Mesothelial cell of epicardium (in vitro differentiated cells): ENCODE data around the gene SH2D2A. TPM values are rescaled to one million over a fixed set of nuclear protein-coding genes. Genes with fewer than 3 reads are reported as not detected.

ENCODE experiments used
- DNase-seq, 2 experiments: peaks; one replicate each; pipeline ENCODE4 v3.0.0; 2021; ENCODE audit warnings: low spot score in 2 of 2; ENCODE audit not compliant: unreplicated experiment in 2 of 2
- H3K27ac Mint-ChIP-seq: 2 replicates; pipeline ENCODE4 v1.8.0; 2021; ENCODE audit warnings: mixed read lengths
- H3K27me3 Mint-ChIP-seq: 2 replicates; pipeline ENCODE4 v1.8.0; 2021; ENCODE audit warnings: low read depth, mixed read lengths
- H3K36me3 Mint-ChIP-seq: 2 replicates; pipeline ENCODE4 v1.8.0; 2021; ENCODE audit warnings: mixed read lengths
- H3K4me1 Mint-ChIP-seq: 2 replicates; pipeline ENCODE4 v1.8.0; 2021; ENCODE audit warnings: mixed read lengths
- H3K4me3 Mint-ChIP-seq: 2 replicates; pipeline ENCODE4 v1.8.0; 2021; ENCODE audit warnings: mild to moderate bottlenecking, moderate library complexity, mixed read lengths
- H3K9me3 Mint-ChIP-seq: 2 replicates; pipeline ENCODE4 v1.8.0; 2021; ENCODE audit warnings: mixed read lengths
- CTCF ChIP-seq: fragments of 200-600 bp; sonication (generic); IDR thresholded peaks from one replicate; pipeline ENCODE4 v1.5.0; 2021; ENCODE audit warnings: antibody characterized with exemption; ENCODE audit not compliant: unreplicated experiment
- total RNA-seq: library from RNA; stranded (reverse); gene quantifications from 3 replicates; pipeline ENCODE4 v1.2.1, GENCODE V29; 2021

SH2D2A gene
- total RNA-seq, 1 donor from 2014 or later: 0.89 TPM

GRCh38 chr1:156822680-156823079 is 6.0 kb upstream of the SH2D2A start:
- peaks cover 49% of the 10 kb centered on the region for H3K27me3 Mint-ChIP-seq

GRCh38 chr1:156821801-156822200 is 5.2 kb upstream of the SH2D2A start:
- DNase-seq: no peak
- Mint-ChIP-seq H3K27me3 (peaks cover 52% of the 10 kb centered on the region), H3K9me3 (peaks cover 8% of the 10 kb centered on the region), H3K4me1 (peaks cover 4% of the 10 kb centered on the region), H3K4me3 (no peak overlapping the region), H3K36me3 (no peaks in the 10 kb centered on the region), H3K27ac (no peak overlapping the region)
- TF ChIP-seq CTCF: no peak

More at GRCh38 chr1:156822680-156823079, 6.0 kb upstream of the SH2D2A start:
- TF ChIP-seq CTCF: no peak
- H3K4me1 Mint-ChIP-seq: peaks cover 4% of the 10 kb centered on the region
- no peak overlapping the region for H3K27ac Mint-ChIP-seq
- peaks cover 8% of the 10 kb centered on the region for H3K9me3 Mint-ChIP-seq
- no peaks in the 10 kb centered on the region for H3K36me3 Mint-ChIP-seq
- DNase-seq: no peak
- no peak overlapping the region for H3K4me3 Mint-ChIP-seq

- no peak overlapping the region for H3K4me3 Mint-ChIP-seq
- TF ChIP-seq CTCF: no peak
- H3K36me3 Mint-ChIP-seq: no peaks in the 10 kb centered on the region
- H3K4me1 Mint-ChIP-seq: peaks cover 33% of the 10 kb centered on the region
- DNase-seq: no peak
- peaks cover 48% of the 10 kb centered on the region for H3K27me3 Mint-ChIP-seq
- H3K9me3 Mint-ChIP-seq: peaks cover 6% of the 10 kb centered on the region
- peak overlapping the region; percentile 29 for H3K27ac Mint-ChIP-seq
These were observed 656 bp downstream of the SH2D2A start for GRCh38 chr1:156815961-156816422.

- DNase-seq: no peak
- no peaks in the 10 kb centered on the region for H3K9me3 Mint-ChIP-seq
- H3K36me3 Mint-ChIP-seq: no peaks in the 10 kb centered on the region
- peaks cover 34% of the 10 kb centered on the region for H3K4me1 Mint-ChIP-seq
- no peak overlapping the region for H3K27ac Mint-ChIP-seq
- peak overlapping the region; percentile 27 for H3K4me3 Mint-ChIP-seq
- no peak for TF ChIP-seq CTCF
- peaks cover 43% of the 10 kb centered on the region for H3K27me3 Mint-ChIP-seq
These were observed 1.3 kb downstream of the SH2D2A start for GRCh38 chr1:156815307-156815826.

- no peak overlapping the region for H3K27ac Mint-ChIP-seq
- no peaks in the 10 kb centered on the region for H3K36me3 Mint-ChIP-seq
- peaks cover 41% of the 10 kb centered on the region for H3K27me3 Mint-ChIP-seq
- H3K4me1 Mint-ChIP-seq: peaks cover 34% of the 10 kb centered on the region
- TF ChIP-seq CTCF: no peak
- H3K4me3 Mint-ChIP-seq: peak overlapping the region; percentile 30
- H3K9me3 Mint-ChIP-seq: no peaks in the 10 kb centered on the region
- no peak for DNase-seq
These were observed 1.9 kb downstream of the SH2D2A start for GRCh38 chr1:156814571-156815260.
